ENCODE measurements around the gene LETM1. TPM values are rescaled to one million over a fixed set of nuclear protein-coding genes. Genes with fewer than 3 reads are reported as not detected.

LETM1 gene
- total and polyA plus RNA-seq, 2 donors from 2014 or later, result 20.0 to 46.4 TPM

GRCh38 chr4:1902243-1902642 lies 46.3 kb upstream of the LETM1 start:
- Histone ChIP-seq H3K4me3 (ENCODE audit: low read length in 3 of 3) (no peak overlapping the region), H3K27me3 (ENCODE audit: control insufficient read depth, insufficient read depth, low read length) (no peaks in the 10 kb centered on the region), H3K9me3 (ENCODE audit: control insufficient read depth in 2 of 3, insufficient read depth in 1 of 3, low read length in 3 of 3) (no peaks in the 10 kb centered on the region), H3K27ac (ENCODE audit: low read depth in 2 of 2, low read length in 2 of 2) (no peak overlapping the region), H3K9ac (ENCODE audit: low read length in 3 of 3) (no peak overlapping the region), H3K4me1 (ENCODE audit: control insufficient read depth in 2 of 3, insufficient read depth in 2 of 3, low read depth in 1 of 3, low read length in 3 of 3) (no peaks in the 10 kb centered on the region), H3K36me3 (ENCODE audit: control insufficient read depth in 2 of 3, insufficient read depth in 3 of 3, low read length in 3 of 3) (peaks cover 0 to 7% (median 4%) of the 10 kb centered on the region in 3 donors)
- no peak for FAIRE-seq
- TF ChIP-seq, protein P1, sequence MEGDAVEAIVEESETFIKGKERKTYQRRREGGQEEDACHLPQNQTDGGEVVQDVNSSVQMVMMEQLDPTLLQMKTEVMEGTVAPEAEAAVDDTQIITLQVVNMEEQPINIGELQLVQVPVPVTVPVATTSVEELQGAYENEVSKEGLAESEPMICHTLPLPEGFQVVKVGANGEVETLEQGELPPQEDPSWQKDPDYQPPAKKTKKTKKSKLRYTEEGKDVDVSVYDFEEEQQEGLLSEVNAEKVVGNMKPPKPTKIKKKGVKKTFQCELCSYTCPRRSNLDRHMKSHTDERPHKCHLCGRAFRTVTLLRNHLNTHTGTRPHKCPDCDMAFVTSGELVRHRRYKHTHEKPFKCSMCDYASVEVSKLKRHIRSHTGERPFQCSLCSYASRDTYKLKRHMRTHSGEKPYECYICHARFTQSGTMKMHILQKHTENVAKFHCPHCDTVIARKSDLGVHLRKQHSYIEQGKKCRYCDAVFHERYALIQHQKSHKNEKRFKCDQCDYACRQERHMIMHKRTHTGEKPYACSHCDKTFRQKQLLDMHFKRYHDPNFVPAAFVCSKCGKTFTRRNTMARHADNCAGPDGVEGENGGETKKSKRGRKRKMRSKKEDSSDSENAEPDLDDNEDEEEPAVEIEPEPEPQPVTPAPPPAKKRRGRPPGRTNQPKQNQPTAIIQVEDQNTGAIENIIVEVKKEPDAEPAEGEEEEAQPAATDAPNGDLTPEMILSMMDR (IDR thresholded peaks at IDR 0.05; ENCODE audit: borderline replicate concordance, extremely low read depth, insufficient read depth), result no peak
- intact Hi-C loops (cut with DNase I), result no loop called here
- no peak for DNase-seq

DNA sequence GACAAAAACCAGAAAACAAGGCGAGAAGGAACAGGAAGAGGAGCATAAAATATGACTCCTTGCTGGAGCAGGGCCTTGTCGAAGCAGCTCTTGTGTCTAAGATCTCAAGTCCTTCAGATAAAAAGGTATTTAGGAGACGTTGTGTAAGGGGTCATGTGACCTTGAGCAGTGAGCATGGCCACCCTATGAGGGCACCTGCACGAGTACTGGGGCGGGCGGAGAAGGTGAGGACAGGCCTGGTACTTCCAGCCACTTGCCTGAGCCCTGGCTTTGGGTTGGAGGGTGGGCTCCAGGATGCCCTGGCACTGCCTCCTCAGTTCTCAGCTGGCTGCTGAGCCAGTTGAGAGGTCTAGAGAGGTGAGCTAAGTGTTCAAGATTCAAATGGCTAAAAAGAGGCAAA lies 45.2 kb upstream of the LETM1 start:
- FAIRE-seq, result no peak
- intact Hi-C loops (cut with DNase I), result no loop called here
- no peaks in the 10 kb centered on the region for H3K27me3 ChIP-seq (ENCODE audit: control insufficient read depth, insufficient read depth, low read length)
- H3K9ac ChIP-seq (ENCODE audit: low read length in 3 of 3), result no peak overlapping the region
- no peak for DNase-seq
- no peaks in the 10 kb centered on the region for H3K4me1 ChIP-seq (ENCODE audit: control insufficient read depth in 2 of 3, insufficient read depth in 2 of 3, low read depth in 1 of 3, low read length in 3 of 3)
- no peak overlapping the region for H3K4me3 ChIP-seq (ENCODE audit: low read length in 3 of 3)
- TF ChIP-seq, protein P1 (IDR thresholded peaks at IDR 0.05; ENCODE audit: borderline replicate concordance, extremely low read depth, insufficient read depth), result no peak
- H3K9me3 ChIP-seq (ENCODE audit: control insufficient read depth in 2 of 3, insufficient read depth in 1 of 3, low read length in 3 of 3), result no peaks in the 10 kb centered on the region
- peaks cover 0 to 7% (median 4%) of the 10 kb centered on the region in 3 donors for H3K36me3 ChIP-seq (ENCODE audit: control insufficient read depth in 2 of 3, insufficient read depth in 3 of 3, low read length in 3 of 3)
- no peak overlapping the region for H3K27ac ChIP-seq (ENCODE audit: low read depth in 2 of 2, low read length in 2 of 2)

DNA sequence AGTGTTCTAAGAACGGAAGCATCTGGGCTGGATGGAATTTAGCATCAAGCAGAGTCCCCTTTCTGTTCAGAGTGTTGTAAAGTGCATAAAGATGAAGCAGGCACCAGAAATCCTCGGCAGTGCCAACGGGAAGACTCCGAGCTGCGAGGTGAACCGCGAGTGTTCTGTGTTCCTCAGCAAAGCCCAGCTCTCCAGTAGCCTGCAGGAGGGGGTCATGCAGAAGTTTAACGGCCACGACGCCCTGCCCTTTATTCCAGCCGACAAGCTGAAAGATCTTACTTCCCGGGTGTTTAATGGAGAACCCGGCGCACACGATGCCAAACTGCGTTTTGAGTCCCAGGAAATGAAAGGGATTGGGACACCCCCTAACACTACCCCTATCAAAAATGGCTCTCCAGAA lies 44.7 kb upstream of the LETM1 start:
- no peak for FAIRE-seq
- H3K9me3 ChIP-seq (ENCODE audit: control insufficient read depth in 2 of 3, insufficient read depth in 1 of 3, low read length in 3 of 3), result no peaks in the 10 kb centered on the region
- no peak overlapping the region for H3K9ac ChIP-seq (ENCODE audit: low read length in 3 of 3)
- no peak overlapping the region for H3K4me3 ChIP-seq (ENCODE audit: low read length in 3 of 3)
- TF ChIP-seq, protein P1 (IDR thresholded peaks at IDR 0.05; ENCODE audit: borderline replicate concordance, extremely low read depth, insufficient read depth), result no peak
- peaks cover 0 to 7% (median 4%) of the 10 kb centered on the region in 3 donors for H3K36me3 ChIP-seq (ENCODE audit: control insufficient read depth in 2 of 3, insufficient read depth in 3 of 3, low read length in 3 of 3)
- H3K27ac ChIP-seq (ENCODE audit: low read depth in 2 of 2, low read length in 2 of 2), result no peak overlapping the region
- no peaks in the 10 kb centered on the region for H3K27me3 ChIP-seq (ENCODE audit: control insufficient read depth, insufficient read depth, low read length)
- no peak for DNase-seq
- no peaks in the 10 kb centered on the region for H3K4me1 ChIP-seq (ENCODE audit: control insufficient read depth in 2 of 3, insufficient read depth in 2 of 3, low read depth in 1 of 3, low read length in 3 of 3)
- intact Hi-C loops (cut with DNase I), result no loop called here

- H3K27ac ChIP-seq (ENCODE audit: low read depth in 2 of 2, low read length in 2 of 2), result no peak overlapping the region
- no peak for FAIRE-seq
- H3K36me3 ChIP-seq (ENCODE audit: control insufficient read depth in 2 of 3, insufficient read depth in 3 of 3, low read length in 3 of 3), result peaks cover 0 to 7% (median 4%) of the 10 kb centered on the region in 3 donors
- no peaks in the 10 kb centered on the region for H3K4me1 ChIP-seq (ENCODE audit: control insufficient read depth in 2 of 3, insufficient read depth in 2 of 3, low read depth in 1 of 3, low read length in 3 of 3)
- intact Hi-C loops (cut with DNase I), result no loop called here
- no peaks in the 10 kb centered on the region for H3K27me3 ChIP-seq (ENCODE audit: control insufficient read depth, insufficient read depth, low read length)
- no peaks in the 10 kb centered on the region for H3K9me3 ChIP-seq (ENCODE audit: control insufficient read depth in 2 of 3, insufficient read depth in 1 of 3, low read length in 3 of 3)
- no peak overlapping the region for H3K9ac ChIP-seq (ENCODE audit: low read length in 3 of 3)
- TF ChIP-seq, protein P1 (IDR thresholded peaks at IDR 0.05; ENCODE audit: borderline replicate concordance, extremely low read depth, insufficient read depth), result no peak
- no peak overlapping the region for H3K4me3 ChIP-seq (ENCODE audit: low read length in 3 of 3)
- DNase-seq, result no peak
Measured at GRCh38 chr4:1900087-1900433, 44.1 kb upstream of the LETM1 start.

Data from kidney (tissue), 14 donors.